HG03135 (cell line): ENCODE results near the gene CA4.
"Not testable (repeated sequence)": the region's sequence is repeated elsewhere in the genome, so short reads cannot be mapped to it uniquely, and the experiment has no call there.

ENCODE experiments used
- ATAC-seq: cut with Tn5 transposase; IDR thresholded peaks from one replicate; pipeline ENCODE4 v1.9.1; 2021; ENCODE audit warnings: mild to moderate bottlenecking, moderate library complexity; ENCODE audit not compliant: unreplicated experiment

CA4 gene

GRCh38 chr17:60149691-60150582 lies at the start of gene CA4:
Gene CA4, plus strand, starts transcription at chr17:60149973. Its CDS starts 62 bp downstream, at chr17:60150035.
- ATAC-seq: no peak

- not testable (repeated sequence) for ATAC-seq
Measured at GRCh38 chr17:60100577-60100976, 49.2 kb upstream of the CA4 start.

- ATAC-seq: not testable (repeated sequence)
Measured at GRCh38 chr17:60102015-60102631, 47.6 kb upstream of the CA4 start.

GRCh38 chr17:60102632-60103096 lies 47.1 kb upstream of the CA4 start:
- ATAC-seq: peak; percentile 59

- ATAC-seq: no peak
Measured at GRCh38 chr17:60103957-60104356, 45.8 kb upstream of the CA4 start.

- ATAC-seq: no peak
Measured at GRCh38 chr17:60106340-60107059, 43.3 kb upstream of the CA4 start.

- no peak for ATAC-seq
Measured at GRCh38 chr17:60107526-60108257, 42.1 kb upstream of the CA4 start.

GRCh38 chr17:60108309-60108708 lies 41.5 kb upstream of the CA4 start:
- not testable (repeated sequence) for ATAC-seq

- ATAC-seq: no peak
Measured at GRCh38 chr17:60108712-60109111, 41.1 kb upstream of the CA4 start.

- no peak for ATAC-seq
Measured at GRCh38 chr17:60109161-60109560, 40.6 kb upstream of the CA4 start.

GRCh38 chr17:60110586-60110985 lies 39.2 kb upstream of the CA4 start:
- no peak for ATAC-seq

GRCh38 chr17:60111661-60112060 lies 38.1 kb upstream of the CA4 start:
- ATAC-seq: not testable (repeated sequence)

- not testable (repeated sequence) for ATAC-seq
Measured at GRCh38 chr17:60115364-60115763, 34.4 kb upstream of the CA4 start.

- ATAC-seq: not testable (repeated sequence)
Measured at GRCh38 chr17:60116196-60116595, 33.6 kb upstream of the CA4 start.

GRCh38 chr17:60119162-60119561 lies 30.6 kb upstream of the CA4 start:
- ATAC-seq: not testable (repeated sequence)

- ATAC-seq: not testable (repeated sequence)
Measured at GRCh38 chr17:60119807-60120748, 29.7 kb upstream of the CA4 start.

GRCh38 chr17:60127068-60128064 lies 22.4 kb upstream of the CA4 start:
- ATAC-seq: no peak

- no peak for ATAC-seq
Measured at GRCh38 chr17:60128171-60128859, 21.5 kb upstream of the CA4 start.
